GM10847 (cell line): Measurements from ENCODE around the gene CD79B.
"Not testable (repeated sequence)": the region's sequence is repeated elsewhere in the genome, so short reads cannot be mapped to it uniquely, and the experiment has no call there.

Experiments used
- POLR2A ChIP-seq: IDR thresholded peaks from 2 replicates; pipeline ENCODE4 v1.6.1; 2011; ENCODE audit not compliant: insufficient read length; ENCODE audit errors: extremely low read depth

Gene CD79B

DNA sequence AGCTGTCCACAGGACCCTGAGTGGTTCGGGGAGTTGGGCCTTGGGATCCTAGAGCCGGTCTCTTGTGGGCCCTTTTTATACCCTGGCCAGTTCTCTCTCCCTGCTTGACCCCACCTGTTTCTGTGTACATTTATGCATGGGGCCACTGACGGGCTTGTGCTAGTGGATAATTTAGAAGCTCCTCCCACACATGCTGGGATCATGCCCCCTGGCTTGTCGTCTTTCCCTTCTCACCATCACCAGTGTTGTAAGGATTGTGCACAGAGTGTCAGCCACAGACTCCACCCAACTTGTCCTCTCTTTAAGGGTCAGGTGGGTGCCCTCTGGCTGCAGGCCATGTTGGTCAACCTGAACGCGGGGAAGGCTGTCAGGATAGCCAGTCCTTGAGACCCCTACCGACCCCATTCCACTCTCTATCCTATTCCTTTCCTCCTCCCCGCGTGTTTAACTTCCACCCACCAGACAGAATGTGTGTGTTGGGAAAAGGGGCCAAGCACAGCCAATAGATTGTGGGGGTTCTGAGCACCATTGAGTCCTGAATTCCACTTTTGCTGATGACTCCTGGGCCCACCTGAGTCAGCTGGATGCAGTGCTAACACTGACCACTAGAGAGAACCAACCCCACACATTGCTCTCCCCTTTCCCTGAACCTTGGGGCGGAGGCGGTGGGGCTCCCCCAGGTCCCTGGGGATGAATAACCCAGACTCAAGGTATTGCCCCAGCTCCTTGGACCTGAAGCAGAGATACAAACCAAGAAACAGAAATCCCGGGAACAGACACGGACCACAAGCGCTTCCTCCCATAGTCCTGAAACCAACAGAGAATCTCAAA, 35.4 kb downstream of the CD79B start, which contains the start of gene CSH1:
Gene CSH1, minus strand, starts transcription at position 51 of the 831 bp plus-strand sequence. CDS start 63 bp downstream, outside the sequence.
- TF ChIP-seq POLR2A, result not testable (repeated sequence)

DNA sequence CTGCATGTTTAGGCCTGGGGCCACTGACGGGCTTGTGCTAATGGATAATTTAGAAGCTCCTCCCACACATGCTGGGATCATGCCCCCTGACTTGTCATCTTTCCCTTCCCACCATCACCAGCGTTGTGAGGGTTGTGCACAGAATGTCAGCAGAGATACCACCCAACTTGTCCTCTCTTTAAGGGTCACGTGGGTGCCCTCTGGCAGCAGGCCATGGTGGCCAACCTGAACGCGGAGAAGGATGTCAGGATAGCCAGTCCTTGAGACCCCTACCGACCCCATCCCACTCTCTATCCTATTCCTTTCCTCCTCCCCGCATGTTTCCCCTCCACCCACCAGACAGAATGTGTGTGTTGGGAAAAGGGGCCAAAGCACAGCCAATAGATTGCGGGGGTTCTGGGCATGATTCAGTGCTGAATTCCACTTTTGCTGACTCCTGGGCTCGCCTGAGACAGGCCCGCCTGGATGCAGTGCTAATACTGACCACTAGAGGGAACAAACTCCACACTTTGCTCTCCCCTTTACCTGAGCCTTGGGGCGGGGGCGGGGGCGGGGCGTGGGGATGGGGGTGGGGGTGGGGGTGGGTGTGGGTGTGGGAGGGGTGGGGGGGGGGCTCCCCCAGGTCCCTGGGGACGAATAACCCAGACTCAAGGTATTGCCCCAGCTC, 50.1 kb downstream of the CD79B start, which contains the start of gene GH2:
Gene GH2, minus strand, starts transcription at position 10 of the 667 bp plus-strand sequence. CDS start 143 bp downstream, outside the sequence.
- no peak for TF ChIP-seq POLR2A

DNA sequence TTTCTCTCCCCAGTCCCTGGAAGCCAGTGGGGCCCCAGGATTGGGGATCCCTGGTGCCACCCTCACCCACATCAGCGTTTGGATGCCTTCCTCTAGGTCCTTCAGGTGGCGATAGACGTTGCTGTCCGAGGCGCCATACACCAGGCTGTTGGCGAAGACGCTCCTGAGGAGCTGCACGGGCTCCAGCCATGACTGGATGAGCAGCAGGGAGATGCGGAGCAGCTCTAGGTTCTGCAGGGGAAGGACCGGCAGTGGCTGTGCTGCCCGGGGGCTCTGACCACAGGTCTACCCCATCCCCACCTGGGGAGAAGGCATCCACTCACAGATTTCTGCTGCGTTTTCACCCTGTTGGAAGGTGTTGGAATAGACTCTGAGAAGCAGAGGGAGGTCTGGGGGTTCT, 51.4 kb downstream of the CD79B start:
- TF ChIP-seq POLR2A, result no peak
